Gastrocnemius medialis (tissue), 4 donors: ENCODE measurements around the gene SPATA24.

Experiments used
- POLR2A ChIP-seq, 2 donors: fragments of 450-650 bp; IDR thresholded peaks; one replicate each; pipeline ENCODE4 v1.6.1; 2017; ENCODE audit warnings: antibody characterized with exemption in 2 of 2, mild to moderate bottlenecking in 2 of 2, moderate library complexity in 2 of 2
- TF ChIP-seq, protein P1 (sequence below), 5 experiments: fragments of 450-650 bp in 3 of 5; fragments of 200-600 bp in 2 of 5; sonication (generic) in 2 of 5; IDR thresholded peaks in 4 of 5; conservative IDR thresholded peaks in 1 of 5; 1 replicate in 4 of 5; 2 replicates in 1 of 5; pipeline ENCODE4 v1.5.1; 2016 to 2019; ENCODE audit warnings: antibody characterized with exemption in 5 of 5, mild to moderate bottlenecking in 3 of 5, moderate library complexity in 3 of 5

DNA sequence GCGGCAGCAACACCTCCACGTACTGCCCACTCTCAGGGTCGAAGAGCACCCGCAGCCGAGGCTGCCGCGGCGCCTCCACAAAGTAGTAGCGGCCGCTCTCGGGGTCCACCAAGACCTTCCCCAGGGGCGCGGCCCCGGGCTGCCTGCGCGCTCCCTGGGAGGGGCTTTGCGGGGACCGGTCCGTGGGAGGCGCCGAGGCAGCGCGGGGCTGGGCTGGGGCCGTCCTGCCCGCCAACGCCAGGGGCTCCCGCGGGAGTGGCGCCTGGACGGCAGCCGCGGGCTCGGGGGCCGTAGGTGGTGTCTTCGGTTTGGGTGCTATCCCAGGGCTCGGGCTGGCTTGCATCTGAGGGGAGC, 11.6 kb downstream of the SPATA24 start:
- TF ChIP-seq, protein P1, sequence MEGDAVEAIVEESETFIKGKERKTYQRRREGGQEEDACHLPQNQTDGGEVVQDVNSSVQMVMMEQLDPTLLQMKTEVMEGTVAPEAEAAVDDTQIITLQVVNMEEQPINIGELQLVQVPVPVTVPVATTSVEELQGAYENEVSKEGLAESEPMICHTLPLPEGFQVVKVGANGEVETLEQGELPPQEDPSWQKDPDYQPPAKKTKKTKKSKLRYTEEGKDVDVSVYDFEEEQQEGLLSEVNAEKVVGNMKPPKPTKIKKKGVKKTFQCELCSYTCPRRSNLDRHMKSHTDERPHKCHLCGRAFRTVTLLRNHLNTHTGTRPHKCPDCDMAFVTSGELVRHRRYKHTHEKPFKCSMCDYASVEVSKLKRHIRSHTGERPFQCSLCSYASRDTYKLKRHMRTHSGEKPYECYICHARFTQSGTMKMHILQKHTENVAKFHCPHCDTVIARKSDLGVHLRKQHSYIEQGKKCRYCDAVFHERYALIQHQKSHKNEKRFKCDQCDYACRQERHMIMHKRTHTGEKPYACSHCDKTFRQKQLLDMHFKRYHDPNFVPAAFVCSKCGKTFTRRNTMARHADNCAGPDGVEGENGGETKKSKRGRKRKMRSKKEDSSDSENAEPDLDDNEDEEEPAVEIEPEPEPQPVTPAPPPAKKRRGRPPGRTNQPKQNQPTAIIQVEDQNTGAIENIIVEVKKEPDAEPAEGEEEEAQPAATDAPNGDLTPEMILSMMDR (IDR thresholded peaks at IDR 0.05 in 4 of 5, conservative IDR thresholded peaks at IDR 0.05 in 1 of 5): no peak
- TF ChIP-seq POLR2A (IDR thresholded peaks at IDR 0.05): no peak
